Activated CD8-positive, alpha-beta memory T cell treated with anti-CD3 and anti-CD28 coated beads for 24 hours (primary cell): Measurements from ENCODE around the gene RRM1.
"Not testable (repeated sequence)": the region's sequence is repeated elsewhere in the genome, so short reads cannot be mapped to it uniquely, and the experiment has no call there.

Experiments
- DNase-seq: peaks from one replicate; pipeline ENCODE4 v3.0.0-alpha.2; 2020

Gene RRM1

DNA sequence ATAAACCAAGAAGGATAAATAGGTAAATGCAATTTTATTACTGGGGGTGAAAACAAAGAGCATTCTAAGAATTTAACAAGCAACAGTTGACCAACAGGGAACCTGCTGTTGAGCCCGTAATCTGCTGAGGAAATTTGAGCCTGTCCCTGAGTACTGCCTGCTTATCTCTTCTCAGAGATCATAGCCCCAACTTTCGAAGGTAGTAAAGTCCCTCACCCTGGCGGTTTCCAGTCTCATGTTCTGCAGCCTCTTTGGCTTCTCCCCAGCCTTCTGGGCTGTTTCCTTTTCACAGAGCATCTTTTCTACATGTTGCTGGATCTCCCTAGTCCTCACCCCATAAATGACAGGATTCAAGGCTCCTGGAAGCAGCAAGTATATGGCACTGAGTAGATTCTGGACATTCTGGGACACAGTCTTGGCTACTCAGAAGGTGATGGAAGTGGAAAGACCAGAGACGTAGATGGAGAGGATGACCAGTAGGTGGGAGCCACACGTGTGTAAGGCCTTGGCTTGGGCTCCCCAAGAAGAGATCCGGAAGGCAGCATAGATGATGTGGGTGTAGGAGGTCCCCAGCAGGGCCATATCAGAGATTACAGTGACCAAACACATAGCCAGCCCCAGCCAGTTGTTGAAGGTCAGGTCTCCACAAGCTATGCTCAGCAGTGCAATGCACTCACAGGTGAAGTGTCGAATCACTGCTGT, 51.6 kb downstream of the RRM1 start:
- DNase-seq, result no peak

GRCh38 chr11:4146772-4147098, 52.1 kb downstream of the RRM1 start:
- DNase-seq, result no peak

GRCh38 chr11:4154503-4154902, 59.9 kb downstream of the RRM1 start:
- no peak for DNase-seq

- no peak for DNase-seq
Measured at GRCh38 chr11:4156571-4156970, 62.0 kb downstream of the RRM1 start.

DNA sequence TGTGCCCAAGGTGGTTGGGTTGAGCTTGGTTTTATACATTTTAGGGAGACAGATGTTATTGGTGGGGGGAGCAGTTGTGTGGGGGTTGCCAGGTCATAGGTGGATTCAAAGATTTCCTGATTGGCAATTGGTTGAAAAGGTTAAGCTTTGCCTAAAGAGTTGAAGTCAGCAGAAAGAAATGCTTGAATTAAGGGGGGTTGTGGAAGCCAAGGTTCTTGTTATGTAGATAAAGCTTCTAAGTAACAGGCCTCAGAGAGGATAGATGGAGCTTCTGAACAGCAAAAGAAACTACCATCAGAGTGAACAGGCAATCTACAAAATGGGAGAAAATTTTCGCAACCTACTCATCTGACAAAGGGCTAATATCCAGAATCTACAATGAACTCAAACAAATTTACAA, 64.2 kb downstream of the RRM1 start:
- DNase-seq, result not testable (repeated sequence)

DNA sequence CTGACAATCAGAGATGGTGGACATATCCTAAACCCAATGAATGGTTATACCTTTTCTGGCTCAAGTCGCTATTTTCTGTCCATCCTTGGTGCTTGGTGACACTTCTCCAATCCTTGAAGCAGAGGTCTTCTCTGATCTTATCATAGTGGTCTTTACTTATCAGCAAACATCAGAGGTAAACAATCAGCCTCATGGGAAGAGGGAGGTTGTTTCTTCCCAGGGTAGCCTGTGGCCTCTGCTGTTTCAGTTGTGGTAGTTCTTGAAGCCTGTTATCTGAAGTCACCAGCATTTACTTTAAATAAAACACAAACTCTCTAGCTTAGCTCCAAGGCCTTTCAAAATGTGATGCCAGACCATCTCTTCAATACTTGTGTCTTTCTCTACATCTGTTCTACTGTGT, 66.7 kb downstream of the RRM1 start:
- DNase-seq, result no peak

DNA sequence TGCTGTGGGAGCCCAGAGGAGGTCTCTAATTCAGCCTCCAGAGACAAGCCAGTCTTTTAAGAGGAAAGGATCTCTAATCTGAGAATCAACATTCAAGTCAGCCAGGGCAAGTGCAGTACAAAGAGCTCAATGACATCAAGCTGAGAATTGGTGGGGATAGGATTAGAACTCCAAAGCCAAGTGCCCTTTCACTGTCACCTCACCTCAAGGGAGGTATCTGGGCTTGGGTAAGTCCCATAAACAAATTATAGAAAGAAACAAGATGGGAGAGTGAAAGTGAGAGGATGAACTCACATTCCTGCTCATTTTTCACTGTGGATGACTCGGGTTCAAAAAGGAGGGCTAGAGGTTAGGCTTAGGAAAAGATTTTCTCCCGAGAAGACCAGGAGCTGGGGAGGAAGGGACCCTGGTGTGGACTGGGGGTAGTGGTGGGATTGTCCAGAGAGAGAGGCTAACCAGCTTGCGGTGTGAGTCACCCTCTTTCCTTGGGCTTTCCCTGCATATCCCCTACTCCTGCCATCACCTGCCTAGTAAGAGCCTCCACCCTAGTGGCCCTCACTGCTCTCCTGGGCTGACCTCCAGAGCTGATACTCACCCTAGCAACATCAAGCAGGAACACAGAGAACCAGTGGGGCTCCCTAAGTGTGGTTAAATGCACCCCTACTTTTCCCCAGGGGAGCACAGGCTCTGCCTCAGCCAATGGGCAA, 70.4 kb downstream of the RRM1 start:
- peak; percentile 38 for DNase-seq

DNA sequence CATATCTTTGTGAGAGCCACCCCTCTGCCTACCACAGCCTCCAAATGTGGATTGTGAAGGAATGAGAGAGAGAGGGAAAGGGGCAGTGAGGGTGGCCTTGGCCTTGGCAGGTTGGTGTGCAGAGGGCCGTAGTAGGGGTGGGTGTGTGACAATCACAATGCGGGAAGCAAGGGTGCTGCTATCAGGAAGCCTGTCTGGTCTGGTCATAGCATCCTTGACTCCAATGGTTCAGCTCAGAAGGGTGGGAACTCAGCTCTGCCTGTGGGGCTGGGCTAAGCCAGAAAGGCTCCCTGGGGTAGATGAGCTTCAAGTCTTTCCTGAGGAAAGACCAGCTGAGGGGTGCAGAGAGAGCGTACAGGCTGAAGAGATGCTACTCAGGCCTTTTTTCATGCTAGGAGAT, 72.7 kb downstream of the RRM1 start:
- peak; percentile 45 for DNase-seq

- DNase-seq, result no peak
Measured at GRCh38 chr11:4167758-4168157, 73.2 kb downstream of the RRM1 start.

GRCh38 chr11:4175620-4176350, 81.2 kb downstream of the RRM1 start:
- not testable (repeated sequence) for DNase-seq

DNA sequence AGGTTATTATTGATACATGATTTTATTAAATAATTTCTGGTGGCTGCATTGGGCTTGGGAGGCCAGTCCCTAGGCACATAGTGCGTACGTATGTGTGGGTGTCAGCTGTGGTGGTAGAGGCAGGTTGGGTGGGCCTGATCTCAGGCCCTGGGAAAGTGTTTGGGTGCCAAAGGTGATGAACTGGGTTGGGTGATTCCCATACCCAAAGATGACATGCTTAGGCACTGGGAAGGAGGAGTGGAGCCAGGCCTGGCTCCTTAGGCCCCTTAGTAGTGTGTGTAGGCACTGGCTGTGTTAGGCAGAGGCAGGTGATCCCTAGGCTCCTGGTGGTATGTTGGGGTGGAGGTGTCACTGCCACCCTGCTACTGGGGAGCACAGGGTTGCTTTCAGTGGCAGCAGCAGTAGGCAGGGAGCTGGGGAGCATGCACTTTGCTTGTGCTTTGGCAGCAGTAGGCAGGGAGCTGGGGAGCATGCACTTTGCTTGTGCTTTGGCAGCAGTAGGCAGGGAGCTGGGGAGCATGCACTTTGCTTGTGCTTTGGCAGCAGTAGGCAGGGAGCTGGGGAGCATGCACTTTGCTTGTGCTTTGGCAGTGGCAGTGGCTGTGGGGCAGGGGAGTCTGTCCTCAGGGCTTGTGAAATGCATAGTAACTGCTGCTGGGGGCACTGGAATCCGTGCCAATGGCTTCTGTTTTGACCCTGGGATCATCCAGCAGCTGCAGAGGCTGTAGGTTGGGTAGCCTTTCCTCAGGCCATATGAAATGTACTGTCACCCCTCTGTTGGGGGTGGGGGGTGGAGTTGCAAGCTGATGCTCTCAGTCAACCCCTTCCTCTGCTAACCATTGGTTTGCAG, 84.4 kb downstream of the RRM1 start:
- DNase-seq, result peak; percentile 24

GRCh38 chr11:4180441-4181183, 86.0 kb downstream of the RRM1 start:
- peak; percentile 21 for DNase-seq

GRCh38 chr11:4181782-4182721, 87.5 kb downstream of the RRM1 start:
- peak; percentile 61 for DNase-seq

GRCh38 chr11:4183410-4184057, 88.9 kb downstream of the RRM1 start:
- DNase-seq, result peak; percentile 33

DNA sequence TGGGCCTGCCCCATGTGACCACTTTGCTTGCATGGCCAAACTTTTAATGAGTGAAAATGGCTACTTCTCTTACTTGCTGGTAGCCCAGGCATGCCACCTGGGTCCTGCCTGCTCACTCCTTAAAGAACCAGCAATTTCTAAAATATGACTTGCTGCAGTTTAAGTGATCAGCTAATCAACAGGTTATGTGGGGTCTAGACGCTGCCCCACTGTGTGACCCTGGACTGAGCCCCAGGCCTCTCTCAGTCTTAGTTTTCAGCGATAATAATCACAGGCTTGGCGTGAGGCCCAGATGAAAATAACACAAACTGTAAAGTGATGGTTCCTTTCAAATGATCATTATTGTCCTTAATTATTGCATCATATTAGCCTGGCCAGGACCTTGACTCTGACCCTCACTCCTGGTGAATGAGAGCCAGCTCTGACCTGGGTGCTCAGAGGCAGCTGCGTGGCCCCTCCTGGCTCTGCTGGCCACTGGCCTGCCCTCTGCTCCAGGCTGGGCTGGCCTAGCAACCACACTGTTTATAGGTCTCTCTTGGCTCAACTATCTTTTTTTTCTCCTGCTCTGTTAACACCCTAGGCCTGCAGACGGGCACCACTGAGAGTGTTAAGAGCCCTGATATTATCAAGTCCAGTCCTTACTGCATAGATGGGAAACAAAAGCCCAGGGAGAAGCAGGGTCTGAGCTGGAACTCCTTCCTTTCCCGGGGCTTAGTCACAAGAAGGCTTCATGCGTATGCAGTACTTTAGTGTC, 89.7 kb downstream of the RRM1 start:
- DNase-seq, result no peak

- DNase-seq, result no peak
Measured at GRCh38 chr11:4185561-4185960, 91.0 kb downstream of the RRM1 start.

DNA sequence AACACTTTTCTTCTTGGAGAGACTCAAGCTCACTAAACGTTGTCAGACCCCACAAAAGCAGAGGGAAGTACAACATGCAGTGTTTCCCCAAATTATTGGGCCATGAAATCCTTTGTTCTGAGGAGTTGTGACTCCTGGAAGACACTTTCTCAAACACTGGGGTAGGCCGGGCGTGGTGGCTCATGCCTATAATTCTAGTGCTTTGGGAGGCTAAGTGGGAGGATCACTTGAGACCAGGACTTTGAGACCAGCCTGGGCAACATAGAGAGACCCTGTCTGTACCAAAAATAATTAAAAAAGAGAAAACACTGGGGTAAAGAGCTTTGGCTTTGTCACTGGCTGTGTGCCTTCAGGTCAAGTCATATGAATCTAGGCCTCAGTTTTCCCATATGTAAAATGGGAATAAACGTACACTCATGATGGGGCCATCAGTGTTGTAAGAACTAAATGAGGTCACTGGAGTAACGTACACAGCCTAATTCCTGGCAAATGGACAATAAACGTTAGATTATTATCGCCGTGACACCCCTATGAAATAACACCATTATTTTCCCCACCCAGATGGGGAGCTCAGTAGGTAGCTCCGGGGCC, 92.0 kb downstream of the RRM1 start:
- no peak for DNase-seq

DNA sequence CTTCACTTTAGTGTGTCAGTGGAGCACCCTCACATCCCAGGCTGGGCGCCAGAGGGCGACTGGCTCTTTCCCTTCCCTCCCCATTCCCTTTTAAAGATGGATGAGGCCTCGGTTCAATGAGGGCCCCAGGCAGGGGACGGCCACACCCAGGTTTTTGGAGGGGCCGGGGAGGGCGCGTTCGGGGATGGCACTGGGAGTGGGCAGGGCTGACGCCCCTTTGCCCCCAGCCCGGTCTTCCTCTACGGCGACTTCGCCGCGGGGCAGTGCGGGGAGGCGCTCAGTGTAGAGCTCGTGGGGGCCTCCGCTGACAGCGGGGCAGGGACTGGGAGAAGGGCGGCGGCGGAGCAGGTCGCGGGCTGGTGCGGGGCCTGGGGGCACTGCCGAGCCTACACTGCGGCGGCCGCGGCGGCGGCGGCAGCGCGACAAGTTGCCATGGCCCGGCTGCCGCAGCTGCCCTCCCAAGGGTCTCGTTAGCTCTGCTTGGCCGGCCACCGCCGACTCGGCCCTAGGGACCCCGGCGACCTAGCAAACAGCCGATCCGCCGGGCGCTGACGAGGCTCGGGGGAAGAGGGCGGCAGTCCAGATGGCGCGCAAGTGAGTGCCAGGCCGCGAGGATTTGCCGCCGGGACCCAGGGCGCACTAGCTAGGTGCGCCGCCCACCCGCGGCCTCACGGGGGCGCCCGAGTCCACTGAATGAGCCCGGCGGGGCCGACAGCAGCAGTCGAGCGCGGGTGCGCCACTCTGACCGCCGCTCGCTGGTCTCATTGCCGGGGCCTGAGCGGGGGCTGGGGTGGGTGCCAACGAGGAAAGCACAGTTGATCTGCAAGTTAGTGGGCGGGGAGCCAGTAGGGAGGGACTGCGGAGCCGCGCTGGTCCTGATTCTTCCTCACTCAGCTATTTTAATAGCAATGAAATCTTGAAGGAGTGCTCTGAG, 92.7 kb downstream of the RRM1 start:
- peak; percentile 98 for DNase-seq
